Activated effector memory CD4-positive, alpha-beta T cell treated with Interleukin-2 at 50 U/mL for 16 hours (primary cell): ENCODE measurements around the gene ZNF445.
A peak's percentile ranks its signal among the peaks of the same experiment; 100 is the strongest.
"Not testable (repeated sequence)": the region's sequence is repeated elsewhere in the genome, so short reads cannot be mapped to it uniquely, and the experiment has no call there.

Experiments used
- DNase-seq: peaks from one replicate; pipeline ENCODE4 v3.0.0-alpha.2; 2020

ZNF445 gene

DNA sequence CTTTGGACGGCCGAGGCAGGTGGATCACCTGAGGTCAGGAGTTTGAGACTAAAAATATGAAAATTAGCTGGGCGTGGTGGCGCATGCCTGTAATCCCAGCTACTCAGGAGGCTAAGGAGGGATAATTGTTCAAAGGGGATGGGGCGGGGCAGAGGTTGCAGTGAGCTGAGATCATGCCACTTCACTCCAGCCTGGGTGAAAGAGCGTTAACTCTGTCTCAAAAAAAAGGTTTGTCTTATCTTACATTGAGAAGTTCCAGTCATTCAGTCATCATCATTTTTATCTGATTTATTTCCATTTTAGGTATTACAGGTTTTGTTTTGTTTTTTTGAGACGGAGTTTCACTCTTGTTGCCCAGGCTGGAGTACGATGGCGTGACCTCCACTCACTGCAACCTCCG lies 2.6 kb downstream of the ZNF445 start:
- not testable (repeated sequence) for DNase-seq

DNA sequence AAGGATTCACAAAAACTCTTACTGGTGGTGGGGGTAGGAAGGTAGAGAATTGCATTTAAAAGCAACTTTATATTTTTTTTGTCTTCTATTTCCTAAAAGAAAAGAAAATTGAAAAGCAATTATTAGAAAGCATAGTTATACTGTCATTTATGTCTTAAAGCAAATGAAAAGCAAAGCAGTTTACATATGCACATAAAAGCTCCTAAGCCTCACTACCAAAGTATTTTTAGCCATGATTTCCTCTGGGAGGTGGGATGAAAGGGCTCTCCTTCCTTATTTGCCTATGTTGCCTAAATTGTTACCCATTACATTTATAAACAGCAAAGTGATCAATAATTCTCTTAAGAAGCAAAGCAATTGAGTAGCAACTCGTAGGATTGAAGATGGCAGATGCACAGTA lies 7.0 kb downstream of the ZNF445 start:
- no peak for DNase-seq

DNA sequence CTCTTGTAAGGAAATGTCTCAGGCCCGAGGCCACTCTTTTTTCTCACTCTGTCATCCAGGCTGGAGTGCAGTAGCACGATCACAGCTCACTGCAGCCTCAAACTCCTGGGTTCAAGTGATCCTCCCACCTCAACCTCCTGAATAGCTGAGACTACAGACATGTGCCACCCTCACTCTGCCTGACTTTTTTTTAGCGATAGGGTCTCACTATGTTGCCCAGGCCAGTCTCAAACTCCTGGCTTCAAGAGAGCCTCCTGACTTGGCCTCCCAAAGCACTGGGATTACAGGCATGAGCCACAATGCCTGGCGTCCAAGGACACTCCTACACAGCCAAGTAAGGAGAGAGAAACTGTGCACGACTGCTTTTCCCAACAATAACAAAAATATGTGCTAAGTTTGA lies 7.6 kb downstream of the ZNF445 start:
- DNase-seq = no peak

DNA sequence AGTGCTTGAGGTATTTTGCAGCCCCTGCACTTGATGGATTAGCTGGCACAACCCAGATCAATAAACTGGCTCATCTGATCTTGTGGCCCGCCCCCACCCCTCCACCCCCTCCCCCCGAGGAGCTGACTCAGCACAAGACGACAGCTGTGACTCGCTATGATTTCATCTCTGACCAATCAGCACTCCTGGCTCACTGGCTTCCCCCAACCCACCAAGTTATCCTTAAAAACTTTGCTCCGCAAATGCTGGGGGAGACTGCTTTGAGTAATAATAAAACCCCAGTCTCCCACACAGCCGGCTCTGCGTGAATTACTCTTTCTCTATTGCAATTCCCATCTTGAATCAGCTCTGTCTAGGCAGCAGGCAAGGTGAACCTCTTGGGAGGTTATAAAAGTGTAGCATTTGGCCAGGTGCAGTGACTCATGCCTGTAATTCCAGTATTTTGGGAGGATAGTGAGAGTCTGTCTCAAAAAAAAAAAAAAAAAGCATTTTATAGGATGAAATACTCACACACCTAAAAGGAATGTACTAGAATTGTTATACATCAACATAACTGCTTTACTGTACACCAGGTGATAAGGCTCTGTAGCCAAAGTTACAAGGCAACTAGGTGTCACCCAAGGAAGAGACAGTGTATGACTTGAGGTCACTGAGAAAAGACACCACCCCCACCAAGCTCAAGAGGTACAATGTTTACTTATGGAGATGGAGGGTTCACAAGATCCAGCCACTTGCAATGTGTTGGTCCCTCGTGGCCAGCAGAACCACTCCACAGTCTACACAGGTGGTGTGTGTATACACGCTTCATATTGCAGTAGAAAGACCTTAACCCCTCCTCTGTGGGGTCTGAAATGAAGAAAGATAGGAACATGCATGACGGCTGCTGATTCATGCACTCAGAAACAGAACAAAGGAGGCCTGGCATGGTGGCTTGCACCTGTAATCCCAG lies 8.6 kb downstream of the ZNF445 start:
- no peak for DNase-seq

DNA sequence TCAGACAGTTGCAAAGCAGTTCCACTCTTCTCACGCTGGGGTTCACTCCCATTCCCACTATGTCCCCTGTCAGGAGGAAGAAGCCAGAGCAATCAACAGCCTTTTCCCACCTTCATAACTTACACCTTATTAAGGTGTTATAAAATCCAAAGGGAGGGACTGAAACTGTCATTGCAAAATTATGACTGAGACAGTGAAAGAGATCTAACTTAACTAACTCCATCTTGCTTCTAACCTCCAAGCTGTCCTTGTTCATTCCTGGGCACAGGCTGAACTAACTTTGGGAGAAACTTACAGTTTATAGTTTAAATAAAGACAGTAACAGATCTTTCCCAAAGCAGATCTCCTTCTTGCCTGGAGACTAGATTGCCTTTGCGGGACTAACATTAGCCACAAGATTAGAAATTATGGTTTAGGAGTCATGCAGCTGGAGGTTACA lies 9.4 kb downstream of the ZNF445 start:
- DNase-seq = not testable (repeated sequence)

DNA sequence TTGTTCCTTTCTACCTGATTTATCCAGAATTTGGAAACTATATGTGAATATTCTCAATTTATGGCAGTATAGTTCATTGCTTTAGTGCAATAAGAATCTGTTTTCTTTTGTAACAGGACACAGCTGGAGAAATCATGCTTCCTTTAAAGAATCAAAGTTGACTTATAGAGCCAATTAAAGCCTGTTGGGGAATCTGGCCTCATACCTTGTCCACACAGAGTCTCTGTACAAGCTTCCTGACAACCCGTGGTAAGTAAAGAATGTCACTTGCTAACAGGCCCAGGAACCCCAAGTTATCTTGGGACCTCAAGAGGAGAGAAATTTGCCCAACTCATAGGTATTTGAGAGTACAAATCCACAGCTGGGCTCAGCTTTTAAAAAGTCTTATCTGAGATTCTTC lies 10.2 kb downstream of the ZNF445 start:
- DNase-seq = no peak

DNA sequence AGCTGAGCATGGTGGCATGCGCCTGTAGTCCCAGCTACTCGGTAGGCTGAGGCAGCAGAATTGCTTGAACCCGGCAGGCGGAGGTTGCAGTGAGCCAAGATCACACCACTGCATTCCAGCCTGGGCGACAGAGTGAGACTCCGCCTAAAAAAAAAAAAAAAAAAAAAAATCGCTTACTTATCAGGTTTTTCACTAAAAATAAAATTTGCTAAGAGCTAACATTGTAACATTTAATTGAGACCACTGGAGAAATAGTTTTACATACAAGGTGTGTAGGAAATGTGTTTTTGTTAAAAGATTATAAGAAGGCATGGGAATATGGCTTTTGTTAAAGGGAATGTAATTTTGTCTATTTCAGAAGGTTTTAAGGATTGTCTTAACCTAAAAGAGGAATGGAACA lies 12.6 kb downstream of the ZNF445 start:
- not testable (repeated sequence) for DNase-seq

DNA sequence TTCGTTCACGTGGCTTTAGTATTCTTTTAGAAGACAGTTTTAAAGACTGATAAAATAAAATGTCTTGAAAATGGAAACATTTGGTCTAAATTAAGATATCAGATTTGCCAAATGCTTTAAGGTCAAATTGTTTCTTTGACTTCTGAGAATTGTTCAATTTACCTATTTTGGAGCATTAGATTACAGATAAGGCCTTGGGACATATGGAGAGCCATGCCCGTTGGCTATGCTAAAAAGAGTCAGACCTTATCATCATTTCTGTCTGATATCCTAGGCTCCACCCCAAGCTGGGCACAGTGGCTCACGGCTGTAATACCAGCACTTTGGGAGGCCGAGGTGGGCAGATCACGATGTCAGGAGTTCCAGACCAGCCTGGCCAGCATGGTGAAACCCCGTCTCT lies 13.0 kb downstream of the ZNF445 start:
- DNase-seq = no peak

DNA sequence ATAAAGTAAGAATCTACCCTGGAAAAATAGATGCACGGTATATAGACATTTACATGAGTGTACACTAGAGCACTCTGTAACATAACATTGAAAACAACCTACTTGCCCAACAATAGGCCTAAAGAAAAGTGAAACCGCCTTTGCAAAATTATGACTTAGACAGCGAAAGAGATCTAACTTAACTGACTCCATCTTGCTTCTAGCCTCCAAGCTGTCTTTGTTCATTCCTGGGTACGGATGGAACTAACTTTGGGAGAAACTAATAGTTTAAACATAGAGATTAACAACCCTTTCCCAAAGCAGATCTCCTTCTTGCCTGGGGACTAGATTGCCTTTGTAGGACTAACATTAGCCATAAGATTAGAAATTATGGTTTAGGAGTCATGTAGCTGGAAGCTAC lies 17.4 kb downstream of the ZNF445 start:
- DNase-seq = not testable (repeated sequence)

DNA sequence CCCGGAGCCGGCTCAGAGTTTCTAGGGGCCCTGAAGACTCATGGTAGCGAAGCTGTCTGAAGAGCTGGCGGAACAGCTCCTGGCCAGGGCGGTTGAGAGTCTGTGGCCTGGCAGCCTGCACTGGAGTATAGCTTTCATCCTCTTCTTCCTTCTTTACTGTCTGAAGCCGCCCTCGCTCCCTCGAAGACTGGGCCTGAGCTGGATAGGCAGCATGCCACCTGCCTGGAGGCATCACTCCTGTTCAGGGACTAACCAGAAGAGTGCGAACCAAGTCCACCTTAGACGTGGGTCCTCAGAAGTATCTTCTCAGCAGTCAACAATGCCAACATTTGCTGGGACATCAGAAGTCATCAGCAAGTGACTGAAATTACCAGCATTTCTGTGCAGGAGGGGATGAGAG lies 22.2 kb downstream of the ZNF445 start:
- no peak for DNase-seq

DNA sequence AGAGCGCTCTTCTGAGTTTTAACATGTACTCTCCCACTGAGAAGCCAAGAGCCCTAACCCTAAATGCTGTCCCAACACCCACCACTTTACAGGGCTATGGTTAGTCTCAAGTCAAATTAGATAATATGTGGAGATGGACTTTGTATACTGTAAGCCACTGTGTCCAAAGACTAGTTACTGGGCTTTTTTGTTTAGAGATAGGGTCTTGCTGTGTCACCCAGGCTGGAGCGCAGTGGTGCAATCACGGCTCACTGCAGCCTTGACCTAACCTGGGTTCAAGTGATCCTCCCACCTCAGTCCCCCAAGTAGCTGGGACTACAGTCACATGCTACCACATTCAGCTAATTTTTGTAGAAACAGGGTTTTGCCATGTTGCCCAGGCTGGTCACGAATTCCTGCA lies 23.2 kb downstream of the ZNF445 start:
- no peak for DNase-seq

DNA sequence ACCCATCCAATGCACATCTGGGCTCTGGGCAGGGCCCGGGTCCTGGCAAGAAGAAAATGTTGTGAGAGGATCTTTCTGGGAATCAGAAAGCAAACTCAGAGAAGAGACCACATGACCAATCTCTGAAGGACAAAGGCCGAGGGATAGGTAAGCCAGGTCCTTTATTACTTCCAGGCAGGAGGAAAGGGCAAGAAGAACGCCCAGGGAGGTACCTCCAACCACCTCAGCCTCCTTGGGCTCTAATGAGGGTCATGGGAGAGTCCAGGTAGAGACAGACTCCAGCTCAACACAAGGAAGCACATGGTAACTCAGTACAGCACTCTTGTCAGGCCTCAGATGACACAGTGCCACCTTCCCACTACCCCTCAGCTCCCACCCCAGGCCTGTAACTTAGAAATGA lies 26.0 kb downstream of the ZNF445 start:
- no peak for DNase-seq

DNA sequence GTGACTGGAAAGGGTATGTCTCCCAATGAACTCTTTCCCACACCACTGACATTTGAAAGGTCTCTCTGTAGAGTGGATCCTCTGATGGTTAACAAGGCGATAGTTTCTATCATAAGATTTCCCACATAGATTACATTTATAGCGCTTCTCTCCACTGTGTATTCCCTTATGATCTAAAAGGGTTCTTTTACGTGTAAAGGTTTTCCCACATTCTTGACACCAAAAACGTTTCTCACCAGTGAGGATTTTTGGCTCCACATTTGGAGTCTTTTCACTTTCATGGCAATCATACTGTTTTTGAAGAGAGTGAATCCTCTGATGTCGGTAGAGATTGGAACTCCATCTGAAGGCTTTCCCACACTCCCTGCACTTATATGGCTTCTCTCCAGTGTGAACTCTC lies 30.5 kb downstream of the ZNF445 start:
- no peak for DNase-seq

DNA sequence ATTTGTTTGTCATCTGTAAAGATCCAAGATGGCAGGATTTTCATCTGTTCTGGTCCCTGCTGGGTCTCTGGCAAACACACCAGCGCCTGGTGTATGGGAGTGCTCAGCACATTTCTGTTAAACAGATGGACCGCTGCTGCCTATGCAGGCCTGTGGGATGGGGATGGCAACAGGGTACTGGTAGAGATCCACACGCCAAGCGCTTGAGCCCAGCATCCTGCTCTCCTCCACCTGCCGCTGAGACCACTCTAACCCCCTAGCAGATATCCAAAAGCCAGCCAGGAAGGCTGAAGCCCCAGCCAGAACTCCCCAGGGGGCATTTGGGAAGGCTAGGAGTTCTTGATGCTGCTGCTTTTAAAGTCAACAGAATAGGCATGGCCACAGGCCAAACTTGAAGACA lies 31.7 kb downstream of the ZNF445 start:
- DNase-seq = no peak

DNA sequence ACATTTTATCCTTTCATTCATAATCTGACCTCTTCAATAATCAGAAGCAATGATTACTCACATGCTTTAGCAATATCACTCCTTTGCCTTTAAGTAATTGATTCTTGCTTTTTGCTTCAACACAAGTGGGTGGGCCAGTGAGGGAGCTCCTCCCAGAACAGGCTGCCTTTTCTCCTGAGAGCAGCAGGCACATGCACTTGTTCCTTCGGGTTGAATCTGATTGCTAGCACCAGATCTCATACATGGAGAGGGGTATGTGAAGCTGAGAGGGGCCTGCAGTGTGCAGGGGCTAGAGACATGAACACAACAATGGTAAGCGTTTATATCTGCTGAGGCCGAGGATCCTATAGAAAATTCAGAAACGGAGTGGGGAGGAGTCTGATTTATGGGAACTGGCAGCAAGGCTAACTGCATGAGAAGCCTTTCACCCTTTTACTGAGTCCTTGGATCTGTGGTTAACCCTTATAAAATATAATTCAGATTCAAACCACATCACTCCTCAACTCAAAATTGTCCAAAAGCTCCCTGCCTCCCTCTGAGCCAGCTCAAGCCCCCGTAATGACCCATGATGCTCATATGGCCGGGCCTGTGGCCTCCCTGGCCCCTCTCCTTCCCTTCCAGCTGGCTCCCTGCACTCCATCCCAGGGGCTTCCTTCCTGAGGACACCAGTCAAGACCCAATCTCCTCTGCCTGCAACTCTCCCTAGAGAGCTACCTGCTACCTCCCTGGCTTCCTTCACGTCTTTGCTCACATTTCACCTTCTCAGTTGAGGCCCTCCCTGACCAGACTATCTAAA lies 32.4 kb downstream of the ZNF445 start:
- no peak for DNase-seq

DNA sequence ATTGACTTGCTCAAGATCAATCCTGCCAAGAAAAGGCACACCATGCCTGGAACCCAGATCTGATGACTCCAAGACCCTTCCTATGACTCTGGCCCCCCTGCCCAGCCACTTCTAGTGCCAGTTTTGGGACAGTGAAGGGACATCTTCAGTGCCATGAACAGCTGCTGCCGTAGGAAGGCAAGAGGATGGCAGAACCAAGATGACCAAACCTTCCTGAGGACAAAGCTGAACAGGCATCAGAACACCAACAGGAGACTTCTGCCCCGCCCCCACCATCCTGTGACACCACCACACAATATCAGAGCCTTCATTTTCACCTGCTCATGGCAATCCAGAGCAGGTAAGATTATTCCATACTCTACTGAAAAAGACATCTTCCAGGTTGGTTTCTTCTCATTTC lies 33.0 kb downstream of the ZNF445 start:
- DNase-seq = no peak

DNA sequence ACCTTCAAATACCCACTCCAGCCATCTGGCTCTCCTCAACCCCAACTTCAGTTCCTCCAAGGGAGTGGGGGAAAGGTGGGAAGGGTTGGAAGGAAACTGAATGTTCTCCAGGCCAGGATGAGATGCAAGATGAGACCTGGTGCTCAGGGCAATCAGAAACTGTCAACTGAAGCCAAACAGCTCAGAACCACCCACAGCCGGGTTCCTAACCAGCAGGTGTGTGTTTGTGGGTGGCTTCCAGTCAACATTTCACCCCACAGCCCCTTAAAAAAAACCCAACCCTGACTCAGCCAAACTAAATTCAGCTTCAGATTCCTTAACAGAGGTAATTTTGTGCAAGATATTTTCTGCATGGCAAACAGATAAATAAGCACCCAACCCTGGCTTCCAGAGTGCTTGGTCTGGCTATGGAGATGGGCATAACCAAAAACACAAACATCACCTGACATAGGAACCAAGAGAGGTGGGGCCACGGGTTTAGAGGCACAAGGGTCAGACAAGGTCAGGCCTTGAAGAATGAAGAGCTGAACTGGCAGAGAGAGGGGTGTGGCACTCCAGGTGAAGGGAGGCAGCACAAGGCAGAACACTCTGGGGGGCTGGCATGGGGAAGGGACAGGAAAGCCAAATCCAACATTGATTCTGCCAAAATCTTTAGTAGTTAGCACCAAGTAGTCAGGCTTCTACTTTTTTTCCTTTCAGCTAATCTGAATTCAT lies 34.7 kb downstream of the ZNF445 start:
- DNase-seq = no peak

DNA sequence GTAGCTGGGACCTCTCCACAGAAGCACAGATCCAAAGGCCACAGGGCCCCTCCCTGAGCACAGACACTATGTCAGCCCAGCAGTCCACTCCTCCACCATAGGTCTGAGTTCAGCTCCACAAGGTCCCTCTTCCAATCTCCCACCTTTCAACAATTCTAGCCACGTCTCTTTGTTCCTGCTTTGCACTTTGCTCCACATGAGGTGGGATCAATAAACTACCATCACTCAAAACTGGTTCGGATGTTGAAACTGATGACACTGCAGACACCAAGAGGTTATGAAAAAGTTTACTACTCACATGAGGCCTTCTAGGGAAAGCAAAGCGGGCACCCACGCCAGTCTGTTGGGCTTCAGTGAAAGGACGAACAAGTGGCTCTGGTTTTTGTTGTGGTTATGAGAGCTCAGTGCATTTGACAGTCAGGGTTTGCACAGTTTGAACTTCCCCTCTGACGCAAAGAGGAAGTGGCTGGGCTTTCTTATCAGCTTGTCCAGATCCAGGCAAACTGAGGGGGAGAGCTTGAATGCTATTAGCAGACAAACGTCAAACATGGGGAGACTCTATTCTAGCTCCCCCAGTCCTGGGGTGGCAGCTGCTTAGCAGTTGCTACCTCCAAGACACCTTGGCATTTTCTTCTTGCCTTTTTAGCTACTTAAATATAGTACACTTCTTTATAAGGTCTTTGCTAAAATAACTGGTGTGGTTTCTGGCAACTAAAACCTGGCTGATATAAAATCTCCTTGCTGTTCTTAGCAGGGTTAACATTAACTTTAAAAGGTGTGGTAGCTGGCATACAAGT lies 37.8 kb downstream of the ZNF445 start:
- peak; percentile 33 for DNase-seq

DNA sequence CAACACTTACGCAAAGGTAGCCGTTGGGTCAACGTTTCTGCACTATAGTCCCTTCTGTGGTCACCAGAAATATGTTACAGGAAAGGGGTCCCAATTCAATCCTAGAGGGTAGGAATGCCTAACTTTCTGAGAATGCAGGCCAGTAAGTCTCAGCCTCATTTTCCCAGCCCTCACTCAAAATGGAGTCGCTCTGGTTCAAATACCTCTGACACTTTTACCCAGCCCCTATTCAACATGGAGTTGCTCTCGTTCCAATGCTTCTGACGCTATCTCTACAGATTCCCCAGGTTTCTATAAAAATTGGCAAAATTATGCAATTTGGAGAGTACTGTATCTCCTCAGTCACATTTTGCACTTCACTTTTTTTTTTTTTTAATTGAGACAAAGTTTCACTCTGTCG lies 39.7 kb downstream of the ZNF445 start:
- DNase-seq = no peak

DNA sequence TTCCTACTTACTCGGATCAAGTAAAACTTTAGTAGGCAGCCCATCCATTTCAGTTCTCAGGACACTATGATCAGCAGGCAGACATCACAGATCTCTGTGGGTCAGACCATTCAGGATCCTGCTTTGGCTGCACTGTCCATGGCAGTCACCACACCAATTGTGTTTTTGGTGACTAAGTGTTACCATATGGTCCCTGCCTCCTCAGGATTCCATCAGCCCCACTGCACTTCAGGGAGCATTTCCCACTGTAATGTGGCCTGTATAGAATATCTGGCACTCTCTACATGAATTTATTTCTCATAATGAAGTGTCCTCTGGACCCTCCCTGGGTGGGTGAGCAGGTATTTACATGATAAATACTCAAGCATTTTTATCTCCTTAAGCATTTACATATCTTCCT lies 41.3 kb downstream of the ZNF445 start:
- no peak for DNase-seq

DNA sequence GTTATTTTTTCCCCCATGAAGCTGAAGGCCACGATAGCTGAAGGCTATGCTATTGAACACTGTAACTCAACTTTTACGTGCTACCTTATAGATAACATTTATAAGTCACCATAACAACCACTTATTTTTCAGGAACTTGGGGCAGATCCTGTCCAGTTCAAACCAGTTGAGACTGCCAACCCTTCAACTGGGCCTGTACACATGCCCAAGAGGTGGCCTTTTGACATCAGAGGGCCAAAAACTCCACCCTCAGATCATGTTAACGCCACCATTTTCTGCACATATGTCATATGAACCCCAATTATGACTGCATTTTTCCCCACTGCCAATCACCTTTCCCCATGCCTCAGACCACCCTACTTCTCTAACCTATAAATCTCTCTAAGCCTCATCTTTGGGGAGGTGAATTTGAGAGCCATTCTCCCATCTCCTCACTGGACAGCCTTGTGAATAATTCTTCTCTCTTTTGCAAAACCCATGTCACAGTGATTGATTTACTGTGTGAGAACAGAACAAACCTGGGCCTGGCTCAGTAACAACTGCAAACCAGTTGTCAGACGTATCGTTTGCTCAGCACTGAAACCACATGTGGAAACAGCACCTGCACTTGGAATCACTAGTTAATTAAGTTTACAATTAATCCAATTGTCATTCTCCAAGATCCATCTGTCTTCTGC lies 42.5 kb downstream of the ZNF445 start:
- no peak for DNase-seq

DNA sequence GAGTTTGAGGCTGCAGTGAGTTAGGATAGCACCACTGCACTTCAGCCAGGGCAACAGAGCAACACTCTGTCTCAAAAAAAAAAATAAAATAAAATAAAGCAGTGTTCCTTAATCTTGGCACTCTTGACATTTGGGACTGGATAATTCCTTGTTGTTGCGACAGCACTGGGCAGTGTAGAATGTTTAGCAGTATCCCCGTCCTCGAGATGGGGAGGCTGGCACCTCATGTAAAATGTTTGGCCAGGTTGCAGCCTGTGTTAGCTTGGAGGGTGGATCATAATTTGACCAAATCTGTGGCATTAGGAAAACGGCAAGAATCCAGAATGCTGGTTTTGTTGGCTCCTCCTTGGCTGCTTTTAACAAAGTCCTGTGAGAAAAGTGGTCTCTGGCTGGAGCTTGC lies 47.0 kb downstream of the ZNF445 start:
- DNase-seq = no peak
